Right lobe of liver (tissue), 4 donors: Measurements from ENCODE around the gene ATG10.

Experiments
- CTCF ChIP-seq, 4 donors: fragments of 200-600 bp in 3 of 4; fragments of 450-650 bp in 1 of 4; IDR thresholded peaks; one replicate each; pipeline versions ENCODE4 v1.5.1 to v1.8.0; 2016 to 2022; ENCODE audit warnings: antibody characterized with exemption in 4 of 4, mild to moderate bottlenecking in 2 of 4
- POLR2A ChIP-seq: fragments of 450-650 bp; IDR thresholded peaks from one replicate; pipeline ENCODE4 v1.6.1; 2017; ENCODE audit warnings: antibody characterized with exemption, mild to moderate bottlenecking
- donor health status: DM: no; HTN: no; CAD: no.
- donor health status: DM: no; HTN: no; CAD: no.
- donor health status: DM: no; HTN: yes; CAD: no.

- no peak for TF ChIP-seq CTCF (IDR thresholded peaks at IDR 0.05)
- no peak for TF ChIP-seq POLR2A
Measured at GRCh38 chr5:82130602-82131001, 158.8 kb downstream of the ATG10 start.
